Fibroblast of the aortic adventitia (primary cell): ENCODE data around the gene VAMP8. TPM values are rescaled to one million over a fixed set of nuclear protein-coding genes. Genes with fewer than 3 reads are reported as not detected.
A peak's percentile ranks its signal among the peaks of the same experiment; 100 is the strongest.
"Not testable (repeated sequence)": the region's sequence is repeated elsewhere in the genome, so short reads cannot be mapped to it uniquely, and the experiment has no call there.

ENCODE experiments used
- DNase-seq: peaks from one replicate; pipeline ENCODE4 v3.0.0-alpha.2; 2010; ENCODE audit warnings: low read depth
- H3K4me3 ChIP-seq: 2 replicates; pipeline ENCODE4 v1.5.1; 2011; ENCODE audit warnings: low read depth, mild to moderate bottlenecking, control low read depth, low read length, moderate library complexity
- total RNA-seq: library from RNA; depleted of rRNA; stranded (reverse); fragments of >200 nt; gene quantifications from 2 replicates; pipeline ENCODE4 v1.2.3, GENCODE V29; 2012; ENCODE audit warnings: low replicate concordance
- TF ChIP-seq, protein P1 (sequence below): IDR thresholded peaks from 2 replicates; pipeline ENCODE4 v1.5.1; 2011; ENCODE audit warnings: mild to moderate bottlenecking, low read length, control low read depth, inconsistent platforms; ENCODE audit not compliant: insufficient read depth

Gene VAMP8
- total RNA-seq, 1 donor: 0.54 TPM

DNA sequence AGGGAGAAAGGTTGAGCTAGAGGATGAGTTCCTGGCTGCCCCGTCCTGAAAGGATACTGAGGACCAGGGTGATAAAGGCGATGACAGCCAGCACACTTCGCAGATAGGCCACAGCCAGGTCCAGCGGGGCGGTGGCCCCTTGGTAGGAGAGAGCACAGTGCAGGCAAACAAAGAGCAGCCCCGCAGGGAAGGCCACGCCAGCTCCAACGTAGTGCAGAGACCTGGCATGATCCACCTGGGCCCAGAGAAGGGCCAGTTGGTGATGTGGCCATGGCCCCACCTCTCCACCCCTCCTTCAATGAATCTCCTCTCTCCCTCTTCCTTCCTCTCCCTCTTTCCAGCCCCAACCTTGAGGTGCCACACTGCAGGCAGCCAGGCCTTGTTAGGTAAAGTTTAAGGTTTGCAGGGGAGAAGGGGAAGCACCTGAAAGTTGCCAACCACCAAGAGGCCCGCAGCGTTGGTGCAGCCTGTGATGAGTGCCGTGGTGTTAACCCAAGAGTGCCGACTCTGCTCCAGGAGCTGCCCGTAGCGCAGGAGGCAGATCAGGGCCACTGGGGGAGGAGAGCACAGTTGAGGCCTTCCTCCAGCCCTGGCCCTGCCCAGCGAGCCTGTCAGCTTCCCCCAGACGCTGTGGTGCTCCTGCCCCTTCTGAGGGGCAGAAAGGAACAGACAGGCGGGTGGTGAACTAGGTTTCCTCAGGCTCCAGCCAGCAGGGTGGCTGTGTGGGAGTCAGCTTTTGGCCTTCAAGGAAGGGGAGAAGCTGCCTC lies 22.3 kb downstream of the VAMP8 start:
- no peak overlapping the region for H3K4me3 ChIP-seq
- no peak for DNase-seq
- TF ChIP-seq, protein P1, sequence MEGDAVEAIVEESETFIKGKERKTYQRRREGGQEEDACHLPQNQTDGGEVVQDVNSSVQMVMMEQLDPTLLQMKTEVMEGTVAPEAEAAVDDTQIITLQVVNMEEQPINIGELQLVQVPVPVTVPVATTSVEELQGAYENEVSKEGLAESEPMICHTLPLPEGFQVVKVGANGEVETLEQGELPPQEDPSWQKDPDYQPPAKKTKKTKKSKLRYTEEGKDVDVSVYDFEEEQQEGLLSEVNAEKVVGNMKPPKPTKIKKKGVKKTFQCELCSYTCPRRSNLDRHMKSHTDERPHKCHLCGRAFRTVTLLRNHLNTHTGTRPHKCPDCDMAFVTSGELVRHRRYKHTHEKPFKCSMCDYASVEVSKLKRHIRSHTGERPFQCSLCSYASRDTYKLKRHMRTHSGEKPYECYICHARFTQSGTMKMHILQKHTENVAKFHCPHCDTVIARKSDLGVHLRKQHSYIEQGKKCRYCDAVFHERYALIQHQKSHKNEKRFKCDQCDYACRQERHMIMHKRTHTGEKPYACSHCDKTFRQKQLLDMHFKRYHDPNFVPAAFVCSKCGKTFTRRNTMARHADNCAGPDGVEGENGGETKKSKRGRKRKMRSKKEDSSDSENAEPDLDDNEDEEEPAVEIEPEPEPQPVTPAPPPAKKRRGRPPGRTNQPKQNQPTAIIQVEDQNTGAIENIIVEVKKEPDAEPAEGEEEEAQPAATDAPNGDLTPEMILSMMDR: no peak

DNA sequence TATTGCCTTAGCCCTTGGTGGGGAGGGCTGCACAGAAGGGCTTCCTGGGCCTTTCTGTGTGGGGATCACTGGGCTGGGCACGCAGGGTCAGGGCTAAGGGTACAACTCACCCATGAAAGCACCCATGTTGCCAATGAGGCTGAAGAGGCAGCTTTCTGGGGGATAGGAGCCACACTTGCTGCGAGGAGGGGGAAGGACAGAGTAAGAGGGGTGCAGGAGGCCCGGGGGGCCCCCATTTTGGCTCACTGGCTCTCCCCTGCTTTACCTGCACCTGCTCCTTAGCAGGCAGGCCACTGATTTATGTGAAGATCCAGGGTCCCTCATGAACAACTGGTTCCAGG lies 22.8 kb downstream of the VAMP8 start:
- no peak for DNase-seq
- TF ChIP-seq, protein P1: no peak
- no peak overlapping the region for H3K4me3 ChIP-seq

DNA sequence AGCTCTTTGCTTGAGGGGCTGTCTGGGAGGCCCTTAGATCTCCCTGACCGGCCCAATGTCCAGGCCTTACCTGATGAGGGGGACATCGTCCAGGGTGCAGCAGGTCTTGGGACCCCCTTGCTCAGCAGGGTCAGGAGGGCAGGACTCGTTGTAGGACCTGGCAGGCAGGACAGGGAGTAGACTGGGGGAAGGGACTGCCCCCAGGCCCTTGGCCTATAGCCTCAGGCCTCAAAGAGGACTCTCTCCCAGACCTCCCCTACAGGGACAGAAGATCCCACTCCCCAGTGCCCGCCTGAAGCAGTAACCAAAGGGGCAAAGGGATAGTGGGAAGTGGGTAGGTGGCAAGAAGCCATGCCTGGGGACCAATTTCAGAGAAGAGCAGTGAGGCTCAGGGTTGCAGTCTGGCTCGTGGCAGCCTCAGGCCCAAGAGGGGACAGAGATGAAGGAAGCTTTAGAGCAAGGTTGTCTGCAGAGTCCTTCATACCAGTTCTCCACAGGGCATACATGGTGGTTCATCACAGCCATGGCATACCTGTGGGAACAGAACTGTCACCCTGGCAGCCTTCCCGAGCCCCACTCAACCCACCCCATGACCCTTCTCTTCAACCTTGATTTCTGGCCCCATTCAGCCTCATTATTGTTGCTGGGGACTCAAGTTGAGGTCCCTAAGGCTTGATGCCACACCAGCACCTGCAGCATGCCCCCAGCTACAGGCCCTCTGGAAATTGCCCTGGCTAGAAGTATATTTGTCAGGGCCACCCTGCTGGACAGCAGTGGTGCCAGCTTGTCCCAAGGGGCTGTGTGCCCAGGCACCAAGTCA lies 23.8 kb downstream of the VAMP8 start:
- DNase-seq: no peak

DNA sequence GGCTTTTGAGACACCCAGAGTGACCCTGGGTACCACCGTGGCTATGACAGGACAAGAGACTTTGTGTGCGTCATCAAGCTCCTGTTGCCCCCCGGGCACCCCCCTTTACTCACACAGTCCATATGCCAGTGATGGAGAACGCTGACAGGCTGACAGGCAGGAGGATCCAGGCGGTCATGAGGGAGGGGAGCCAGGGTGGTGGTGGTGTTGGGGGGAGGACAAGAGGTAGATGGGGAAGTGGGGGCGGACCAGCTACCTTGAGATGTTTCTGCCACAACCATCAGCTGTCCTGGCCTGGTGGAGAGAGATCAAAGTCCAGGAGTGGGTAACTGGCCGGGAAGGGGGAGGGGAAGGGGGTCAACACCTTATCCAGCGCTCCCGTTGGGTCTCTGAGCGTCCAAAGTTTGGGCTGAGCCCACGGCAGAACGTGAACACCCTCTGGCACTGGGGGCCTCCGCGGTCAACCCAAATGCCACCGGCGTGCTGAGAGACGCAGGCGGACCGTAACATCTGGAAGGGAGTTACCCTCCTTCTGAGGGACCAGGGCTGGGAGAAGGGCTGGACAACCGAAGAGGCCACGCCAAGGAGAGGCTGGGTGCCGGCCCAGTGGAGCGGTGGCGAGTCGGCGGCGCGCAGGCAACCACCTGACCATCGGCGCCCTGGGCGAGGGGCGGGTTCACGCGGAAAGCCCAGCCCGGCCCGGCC lies 24.5 kb downstream of the VAMP8 start:
- peak; percentile 63 for DNase-seq
- TF ChIP-seq, protein P1: no peak
- H3K4me3 ChIP-seq: peak overlapping the region; percentile 99

More for the DNA sequence above, 23.8 kb downstream of the VAMP8 start:
- TF ChIP-seq, protein P1: no peak
- H3K4me3 ChIP-seq: peak overlapping the region; percentile 99

DNA sequence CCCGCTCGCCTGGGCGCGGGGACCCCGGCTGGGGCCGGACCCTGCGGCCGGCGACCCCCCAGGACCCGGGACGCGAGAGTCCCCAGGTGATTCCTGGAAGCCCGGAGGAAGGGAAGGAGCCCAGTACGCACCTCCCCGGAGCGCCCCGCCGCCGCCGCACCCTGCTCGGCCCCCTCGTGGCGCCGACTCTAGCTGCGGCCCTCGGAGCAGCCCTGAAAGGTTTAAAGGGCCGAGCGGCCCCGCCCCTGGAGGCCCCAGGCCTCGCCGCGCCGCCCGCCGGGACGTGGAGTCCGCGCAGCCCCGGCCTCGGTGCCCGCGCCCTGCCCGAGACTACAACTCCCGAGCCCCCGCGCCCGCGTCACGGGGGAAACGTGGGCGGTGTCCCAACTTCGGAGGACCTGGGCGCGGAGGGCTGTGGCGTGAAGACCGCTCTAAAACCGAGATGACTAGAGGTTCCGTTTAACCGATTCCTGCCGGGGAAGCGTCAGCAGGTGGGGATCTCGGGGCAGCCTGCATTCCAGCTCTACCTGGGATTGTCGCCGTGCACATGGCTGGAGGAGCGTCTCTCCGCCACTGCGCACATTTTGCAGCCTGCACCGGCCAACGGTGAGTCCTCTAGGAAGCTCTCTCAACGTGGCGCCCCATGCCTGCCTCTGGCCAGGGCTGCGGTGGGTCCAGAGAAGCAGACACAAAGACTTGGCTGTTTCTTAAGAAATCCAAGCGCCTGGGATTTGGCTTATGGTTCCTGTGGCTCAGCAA lies 25.3 kb downstream of the VAMP8 start, which contains the start of gene TMEM150A:
TMEM150A (minus strand) TSS at position 223 of the 759 bp plus-strand sequence. CDS start 750 bp downstream, outside the sequence.
- DNase-seq: peak; percentile 85
- peak within 1 kb of the TSS; percentile 99 for H3K4me3 ChIP-seq
- TF ChIP-seq, protein P1: peak; percentile 42

DNA sequence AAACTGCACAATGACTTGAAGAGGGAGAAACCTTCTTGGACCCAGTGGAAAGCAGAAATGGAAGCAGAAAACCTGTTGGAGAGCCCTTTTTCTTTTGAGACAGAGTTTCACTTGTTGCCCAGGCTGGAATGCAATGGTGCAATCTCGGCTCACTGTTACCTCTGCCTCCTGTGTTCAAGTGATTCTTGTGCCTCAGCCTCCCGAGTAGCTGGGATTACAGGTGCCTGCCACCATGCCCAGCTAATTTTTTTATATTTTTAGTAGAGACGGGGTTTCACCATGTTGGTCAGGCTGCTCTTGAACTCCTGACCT lies 26.7 kb downstream of the VAMP8 start:
- peak overlapping the region; percentile 44 for H3K4me3 ChIP-seq
- DNase-seq: not testable (repeated sequence)
